HFFc6 (cell line): ENCODE data around the gene SVIL. TPM values are rescaled to one million over a fixed set of nuclear protein-coding genes. Genes with fewer than 3 reads are reported as not detected.
A peak's percentile ranks its signal among the peaks of the same experiment; 100 is the strongest.

Source experiments
- DNase-seq: peaks from one replicate; pipeline ENCODE4 v3.0.0-alpha.2; 2018
- H3K27ac Mint-ChIP-seq: 2 replicates; pipeline ENCODE4 v1.8.0; 2020; ENCODE audit warnings: mild to moderate bottlenecking, mixed read lengths
- H3K27me3 Mint-ChIP-seq: 2 replicates; pipeline ENCODE4 v1.8.0; 2021; ENCODE audit warnings: mild to moderate bottlenecking, moderate library complexity, mixed read lengths; ENCODE audit not compliant: insufficient read depth
- H3K36me3 Mint-ChIP-seq: 2 replicates; pipeline ENCODE4 v1.8.0; 2021; ENCODE audit warnings: low read depth, mixed read lengths
- H3K4me1 Mint-ChIP-seq: 2 replicates; pipeline ENCODE4 v1.8.0; 2020; ENCODE audit warnings: low read depth, mixed read lengths
- H3K4me3 Mint-ChIP-seq: 2 replicates; pipeline ENCODE4 v1.8.0; 2020; ENCODE audit warnings: mild to moderate bottlenecking, moderate library complexity, mixed read lengths
- H3K9me3 Mint-ChIP-seq: 2 replicates; pipeline ENCODE4 v1.8.0; 2020; ENCODE audit warnings: mild to moderate bottlenecking, mixed read lengths
- CTCF ChIP-seq: fragments of 200-600 bp; sonication (generic); IDR thresholded peaks from 2 replicates; pipeline ENCODE4 v1.5.0; 2021; ENCODE audit warnings: antibody characterized with exemption, mild to moderate bottlenecking
- total RNA-seq, 6 experiments: library from RNA; stranded (reverse); fragmentation: NEBNext Ultra II Directional; extraction: Animal tissue kit (Norgen Biotek cat#: 25700); gene quantifications; 2 replicates in 1 of 6; 3 replicates in 5 of 6; pipeline ENCODE4 v1.2.3, GENCODE V29; 2021

The SVIL gene
- total RNA-seq, 6 experiments from 2014 or later = 0.22 to 0.89 (median 0.48) TPM

- Mint-ChIP-seq H3K9me3 (no peaks in the 10 kb centered on the region), H3K36me3 (no peaks in the 10 kb centered on the region), H3K4me1 (peaks cover 18% of the 10 kb centered on the region), H3K27me3 (peaks cover 31% of the 10 kb centered on the region), H3K27ac (no peak overlapping the region), H3K4me3 (no peak overlapping the region)
- DNase-seq = no peak
- no peak for TF ChIP-seq CTCF
Observed at GRCh38 chr10:29530112-29530976, 104.4 kb downstream of the SVIL start.

- H3K27ac Mint-ChIP-seq = no peak overlapping the region
Observed at GRCh38 chr10:29529146-29529545, 105.6 kb downstream of the SVIL start.

GRCh38 chr10:29525762-29526161 is 109.0 kb downstream of the SVIL start:
- TF ChIP-seq CTCF = no peak
- H3K4me1 Mint-ChIP-seq = peaks cover 7% of the 10 kb centered on the region; the same call in 1 of the 2 replicates
- H3K27ac Mint-ChIP-seq = no peak overlapping the region
- H3K4me3 Mint-ChIP-seq = no peak overlapping the region
- H3K9me3 Mint-ChIP-seq = no peaks in the 10 kb centered on the region
- DNase-seq = no peak
- H3K36me3 Mint-ChIP-seq = no peaks in the 10 kb centered on the region
- peaks cover 28% of the 10 kb centered on the region for H3K27me3 Mint-ChIP-seq

More at GRCh38 chr10:29529146-29529545, 105.6 kb downstream of the SVIL start:
- Mint-ChIP-seq H3K36me3 (no peaks in the 10 kb centered on the region), H3K4me1 (peaks cover 7% of the 10 kb centered on the region; the same call in 1 of the 2 replicates), H3K27me3 (peaks cover 31% of the 10 kb centered on the region), H3K9me3 (no peaks in the 10 kb centered on the region), H3K4me3 (no peak overlapping the region)
- no peak for DNase-seq
- peak; percentile 19; the same call in 1 of the 2 replicates for TF ChIP-seq CTCF

GRCh38 chr10:29524720-29525119 is 110.1 kb downstream of the SVIL start:
- Mint-ChIP-seq H3K4me1 (peaks cover 7% of the 10 kb centered on the region; the same call in 1 of the 2 replicates), H3K36me3 (no peaks in the 10 kb centered on the region), H3K27me3 (peaks cover 18% of the 10 kb centered on the region), H3K9me3 (no peaks in the 10 kb centered on the region), H3K27ac (no peak overlapping the region), H3K4me3 (no peak overlapping the region)
- DNase-seq = no peak
- no peak for TF ChIP-seq CTCF

- Mint-ChIP-seq H3K27ac (no peak overlapping the region), H3K4me3 (no peak overlapping the region), H3K9me3 (no peaks in the 10 kb centered on the region), H3K27me3 (peaks cover 19% of the 10 kb centered on the region), H3K36me3 (no peaks in the 10 kb centered on the region), H3K4me1 (peaks cover 7% of the 10 kb centered on the region; the same call in 1 of the 2 replicates)
- no peak for DNase-seq
- TF ChIP-seq CTCF = no peak
Observed at GRCh38 chr10:29524294-29524693, 110.5 kb downstream of the SVIL start.
